Adipocyte (in vitro differentiated cells): ENCODE data around the gene SPATA31D1.

ENCODE experiments used
- DNase-seq: peaks from one replicate; pipeline ENCODE4 v3.0.0-alpha.2; 2015; ENCODE audit warnings: low read depth
- H3K27me3 ChIP-seq: replicated peaks from 2 replicates; pipeline ENCODE4 v1.7.0; 2013; ENCODE audit warnings: mild to moderate bottlenecking, low read length, moderate library complexity; ENCODE audit not compliant: control insufficient read depth, insufficient read depth
- H3K36me3 ChIP-seq: 2 replicates; pipeline ENCODE4 v1.7.0; 2013; ENCODE audit warnings: low read length, mild to moderate bottlenecking, moderate library complexity; ENCODE audit not compliant: control insufficient read depth, insufficient read depth, severe bottlenecking
- H3K4me1 ChIP-seq: 2 replicates; pipeline ENCODE4 v1.7.0; 2013; ENCODE audit warnings: mild to moderate bottlenecking, low read length, moderate library complexity; ENCODE audit not compliant: control insufficient read depth, insufficient read depth
- H3K4me3 ChIP-seq: 2 replicates; pipeline ENCODE4 v1.7.0; 2013; ENCODE audit warnings: mild to moderate bottlenecking, low read length, moderate library complexity
- H3K9ac ChIP-seq: 2 replicates; pipeline ENCODE4 v1.7.0; 2013; ENCODE audit warnings: mild to moderate bottlenecking, low read length, moderate library complexity
- H3K9me3 ChIP-seq: 2 replicates; pipeline ENCODE4 v1.7.0; 2013; ENCODE audit warnings: mild to moderate bottlenecking, low read length, moderate library complexity; ENCODE audit not compliant: control insufficient read depth

Gene SPATA31D1

DNA sequence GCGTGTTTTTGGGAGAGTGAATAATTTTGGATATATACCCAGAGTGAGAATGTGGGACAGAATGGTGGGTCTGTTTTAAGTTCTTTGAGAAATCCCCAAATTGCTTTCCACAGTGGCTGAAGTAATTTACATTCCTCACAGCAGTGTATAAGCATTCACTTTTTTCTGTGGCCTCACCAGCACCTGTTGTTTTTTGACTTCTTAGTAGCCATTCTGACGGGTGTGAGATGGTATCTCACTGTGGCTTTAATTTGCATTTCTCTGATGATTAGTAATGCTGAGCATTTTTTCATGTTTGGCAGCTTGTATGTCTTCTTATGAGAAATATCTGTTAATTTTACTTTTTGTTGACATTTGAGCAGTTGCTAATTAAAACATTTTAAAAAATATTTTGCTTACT is 9.4 kb upstream of the SPATA31D1 start:
- Histone ChIP-seq H3K36me3 (no peaks in the 10 kb centered on the region), H3K9me3 (no peaks in the 10 kb centered on the region), H3K9ac (no peak overlapping the region), H3K27me3 (no peaks in the 10 kb centered on the region), H3K4me3 (no peak overlapping the region), H3K4me1 (no peaks in the 10 kb centered on the region)
- DNase-seq = no peak

DNA sequence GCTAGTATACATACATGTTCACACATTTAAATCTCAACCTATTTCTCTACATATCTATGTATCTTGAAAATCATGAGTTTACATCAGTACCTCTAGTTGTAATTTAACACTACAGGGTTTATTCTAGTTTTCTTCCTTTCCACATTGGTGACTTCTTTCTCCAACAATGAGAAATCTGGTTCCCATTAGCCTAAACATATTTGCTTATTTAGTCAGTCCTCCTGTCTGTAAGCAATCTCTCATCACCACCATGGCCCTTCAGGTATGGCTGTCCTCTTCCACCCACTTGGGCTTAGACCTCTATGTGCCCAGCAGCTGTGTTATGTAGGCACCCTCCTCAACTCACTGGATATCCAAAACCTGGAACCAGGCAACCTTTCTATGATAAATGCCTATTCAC is 8.0 kb upstream of the SPATA31D1 start:
- Histone ChIP-seq H3K4me3 (no peak overlapping the region), H3K27me3 (no peaks in the 10 kb centered on the region), H3K36me3 (no peaks in the 10 kb centered on the region), H3K4me1 (no peaks in the 10 kb centered on the region), H3K9me3 (no peaks in the 10 kb centered on the region), H3K9ac (no peak overlapping the region)
- DNase-seq = peak; percentile 36

DNA sequence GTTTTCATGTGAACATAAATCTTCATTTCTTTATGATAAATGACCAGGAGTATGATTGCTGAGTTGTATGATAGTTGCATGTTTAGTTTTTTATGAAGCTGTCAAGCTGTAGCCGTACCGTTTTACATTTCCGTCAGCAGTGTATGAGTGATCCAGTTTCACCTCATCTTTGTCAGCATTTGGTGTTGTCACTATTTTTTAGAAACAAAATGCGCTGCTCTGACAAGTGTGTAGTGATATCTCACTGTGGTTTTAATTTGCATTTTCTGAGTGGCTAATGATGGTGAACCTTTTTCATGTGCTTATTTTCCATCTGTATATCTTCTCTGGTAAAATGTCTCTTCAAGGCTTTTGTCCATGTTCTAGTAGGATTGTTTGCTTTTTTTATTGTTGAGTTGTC is 6.7 kb upstream of the SPATA31D1 start:
- Histone ChIP-seq H3K36me3 (no peaks in the 10 kb centered on the region), H3K27me3 (no peaks in the 10 kb centered on the region), H3K4me1 (no peaks in the 10 kb centered on the region), H3K4me3 (no peak overlapping the region), H3K9ac (no peak overlapping the region), H3K9me3 (no peaks in the 10 kb centered on the region)
- DNase-seq = no peak

DNA sequence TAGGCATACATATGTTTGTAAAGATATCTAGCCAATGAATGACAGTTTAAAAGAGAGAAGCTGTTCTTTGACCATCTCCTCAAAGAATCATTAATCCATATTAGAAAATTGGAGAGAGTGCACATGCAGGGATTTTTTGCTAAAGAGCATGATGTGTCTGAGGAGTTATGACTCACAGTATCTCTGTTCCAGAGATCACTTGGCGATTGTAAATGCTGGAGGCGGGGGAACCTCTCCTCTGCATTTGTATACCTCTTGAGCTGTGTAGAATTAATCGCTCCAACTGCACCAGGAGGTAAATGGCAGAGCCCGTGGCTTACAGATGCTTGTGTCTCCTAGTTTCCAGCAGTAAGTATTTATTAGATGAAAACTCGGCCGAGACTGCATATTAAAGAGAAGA is 3.6 kb upstream of the SPATA31D1 start:
- no peak overlapping the region for H3K4me3 ChIP-seq
- no peaks in the 10 kb centered on the region for H3K27me3 ChIP-seq
- no peaks in the 10 kb centered on the region for H3K9me3 ChIP-seq
- no peak for DNase-seq
- no peaks in the 10 kb centered on the region for H3K4me1 ChIP-seq
- H3K36me3 ChIP-seq = no peaks in the 10 kb centered on the region
- H3K9ac ChIP-seq = no peak overlapping the region

DNA sequence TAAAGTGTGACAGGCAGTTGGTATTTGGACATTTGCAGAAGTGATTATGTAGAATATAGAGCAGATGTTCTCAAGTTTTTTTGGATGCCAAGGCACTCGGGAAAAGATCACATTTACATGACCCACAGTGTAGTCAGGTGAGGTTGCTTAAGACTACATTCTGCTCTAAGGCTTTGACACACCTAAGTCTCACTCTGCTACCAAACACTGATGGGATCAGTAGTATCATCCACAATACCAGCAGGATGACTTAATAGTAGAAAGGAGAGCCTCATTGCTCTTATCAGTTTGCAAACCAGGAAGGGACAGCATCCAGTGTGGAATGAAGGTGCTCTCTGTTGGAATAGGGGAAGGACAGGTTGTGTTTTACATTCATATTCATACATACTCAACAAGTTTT is 2.5 kb upstream of the SPATA31D1 start:
- DNase-seq = no peak
- Histone ChIP-seq H3K9me3 (no peaks in the 10 kb centered on the region), H3K4me1 (no peaks in the 10 kb centered on the region), H3K9ac (no peak overlapping the region), H3K36me3 (no peaks in the 10 kb centered on the region), H3K27me3 (no peaks in the 10 kb centered on the region), H3K4me3 (no peak overlapping the region)

DNA sequence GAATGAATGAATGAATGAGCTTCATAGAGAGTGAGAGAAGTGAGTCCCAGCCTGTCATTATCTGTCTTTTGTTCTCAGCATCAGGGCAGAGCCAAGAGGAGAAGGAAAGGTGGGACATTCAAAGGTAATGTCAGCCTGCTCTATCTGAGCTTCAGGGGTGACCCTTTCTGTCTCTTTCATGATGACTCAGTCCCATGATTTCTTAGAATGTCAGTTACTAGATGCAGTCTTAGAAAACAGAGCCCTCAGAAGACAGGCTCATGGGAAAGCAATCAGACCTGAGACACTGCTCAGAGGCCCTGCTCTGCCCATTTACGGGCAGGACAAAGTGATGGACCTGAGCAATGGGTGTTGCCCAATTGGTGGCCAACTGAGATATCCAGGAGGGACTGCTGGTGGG is 1.1 kb downstream of the SPATA31D1 start:
- H3K9ac ChIP-seq = no peak overlapping the region
- H3K4me3 ChIP-seq = no peak overlapping the region
- H3K9me3 ChIP-seq = no peaks in the 10 kb centered on the region
- no peaks in the 10 kb centered on the region for H3K4me1 ChIP-seq
- no peak for DNase-seq
- peaks cover 7% of the 10 kb centered on the region for H3K27me3 ChIP-seq
- no peaks in the 10 kb centered on the region for H3K36me3 ChIP-seq

DNA sequence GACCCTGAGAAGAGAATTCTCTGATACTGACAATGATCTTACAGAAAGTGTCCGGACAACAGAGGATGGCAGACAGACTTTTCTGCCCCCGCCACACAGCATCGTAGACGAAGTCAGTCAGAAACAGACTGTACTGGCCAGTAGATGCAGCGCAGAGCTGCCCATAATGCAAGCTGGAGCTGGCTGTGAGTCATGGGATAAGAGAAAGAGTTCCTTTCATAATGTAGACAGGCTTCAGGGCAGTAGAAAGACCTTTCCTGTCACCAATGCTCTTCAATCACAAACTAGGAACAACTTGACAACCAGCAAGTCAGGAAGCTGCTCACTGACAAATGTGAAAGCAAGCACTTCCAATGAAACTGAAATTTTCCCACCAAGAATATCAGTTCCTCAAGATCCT is 5.1 kb downstream of the SPATA31D1 start:
- H3K4me1 ChIP-seq = no peaks in the 10 kb centered on the region
- H3K9me3 ChIP-seq = no peaks in the 10 kb centered on the region
- DNase-seq = no peak
- H3K36me3 ChIP-seq = no peaks in the 10 kb centered on the region
- H3K27me3 ChIP-seq = peaks cover 7% of the 10 kb centered on the region
- no peak overlapping the region for H3K9ac ChIP-seq
- H3K4me3 ChIP-seq = no peak overlapping the region

DNA sequence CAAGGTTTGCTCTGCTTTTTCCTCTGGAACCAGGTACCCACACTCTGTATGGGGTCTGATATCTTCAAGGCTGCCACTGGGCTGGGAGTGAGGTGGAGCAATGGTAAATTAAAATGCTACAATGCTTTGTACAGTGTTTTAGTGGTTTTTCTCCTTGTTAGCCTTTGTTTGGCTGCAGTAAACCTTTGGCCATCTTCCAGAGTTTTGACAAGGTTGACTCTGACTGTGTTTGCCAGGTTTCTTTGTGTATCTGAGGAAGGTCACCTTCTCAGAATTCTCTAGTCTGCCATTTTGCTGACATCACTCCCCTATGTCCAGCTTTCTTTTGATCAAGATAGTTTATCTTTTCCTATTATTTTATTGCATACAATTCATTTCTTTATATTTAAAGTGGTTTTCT is 11.2 kb downstream of the SPATA31D1 start:
- H3K9ac ChIP-seq = no peak overlapping the region
- H3K27me3 ChIP-seq = no peaks in the 10 kb centered on the region
- DNase-seq = no peak
- no peaks in the 10 kb centered on the region for H3K4me1 ChIP-seq
- no peaks in the 10 kb centered on the region for H3K9me3 ChIP-seq
- no peaks in the 10 kb centered on the region for H3K36me3 ChIP-seq
- H3K4me3 ChIP-seq = no peak overlapping the region

DNA sequence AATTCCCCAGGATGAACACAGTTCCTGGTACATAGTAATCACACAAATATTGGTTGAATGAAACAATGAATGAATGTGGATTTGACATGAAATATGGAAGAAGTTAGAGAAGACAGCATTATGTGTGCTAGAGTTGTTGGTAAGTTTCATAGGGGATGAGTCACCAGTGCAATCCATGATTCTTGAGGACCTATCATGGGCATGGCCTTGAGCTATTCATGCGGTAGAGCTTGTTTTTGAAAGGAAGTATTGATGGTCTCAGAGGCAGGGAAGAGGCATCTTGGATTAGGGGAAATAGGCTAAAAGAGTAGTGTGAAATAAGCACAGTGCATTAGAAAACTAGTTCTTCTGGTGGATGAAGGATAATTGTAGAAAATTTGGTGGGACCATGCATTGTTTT is 22.1 kb downstream of the SPATA31D1 start:
- H3K4me3 ChIP-seq = no peak overlapping the region
- H3K36me3 ChIP-seq = no peaks in the 10 kb centered on the region
- no peaks in the 10 kb centered on the region for H3K27me3 ChIP-seq
- H3K9ac ChIP-seq = no peak overlapping the region
- H3K4me1 ChIP-seq = no peaks in the 10 kb centered on the region
- no peaks in the 10 kb centered on the region for H3K9me3 ChIP-seq
- no peak for DNase-seq

DNA sequence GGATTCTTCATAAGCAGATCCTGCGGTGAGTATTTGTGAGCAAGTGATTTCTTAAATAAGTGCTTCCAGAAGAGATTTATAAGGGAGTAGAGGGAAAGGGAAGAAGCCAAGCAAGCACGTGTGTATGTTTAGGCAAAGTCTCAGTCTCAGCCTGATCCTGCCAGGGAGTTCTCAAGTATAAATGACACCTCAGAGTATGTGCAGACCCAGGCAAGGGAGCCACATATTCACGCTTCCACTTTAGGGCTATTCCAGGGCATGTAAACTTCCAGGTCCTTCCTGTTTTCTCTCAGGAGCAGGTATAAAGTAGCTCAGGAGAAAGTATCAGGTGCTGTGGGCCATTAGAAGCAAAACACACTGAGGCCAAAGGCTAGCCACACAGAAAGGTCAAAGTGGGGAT is 22.6 kb downstream of the SPATA31D1 start:
- Histone ChIP-seq H3K4me3 (no peak overlapping the region), H3K9ac (no peak overlapping the region), H3K36me3 (no peaks in the 10 kb centered on the region), H3K4me1 (no peaks in the 10 kb centered on the region), H3K27me3 (no peaks in the 10 kb centered on the region), H3K9me3 (no peaks in the 10 kb centered on the region)
- no peak for DNase-seq

DNA sequence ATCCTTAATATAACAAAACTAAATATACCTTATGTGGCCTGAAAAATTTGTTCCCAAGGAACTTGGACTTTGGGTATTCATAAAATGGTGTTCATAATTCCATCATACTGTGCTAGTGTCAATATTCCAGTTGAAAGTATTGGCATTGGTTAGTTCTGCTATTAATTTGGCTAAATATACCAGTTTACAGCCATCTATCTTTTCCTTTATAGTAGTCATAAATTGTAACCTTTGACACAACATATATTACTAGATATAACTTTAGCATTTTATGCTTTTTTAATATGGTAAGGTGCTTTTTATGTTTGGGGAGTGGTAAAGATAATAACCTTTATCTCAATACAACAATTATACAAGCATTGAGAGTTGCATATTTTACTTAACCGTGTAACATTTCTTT is 23.7 kb downstream of the SPATA31D1 start:
- Histone ChIP-seq H3K27me3 (no peaks in the 10 kb centered on the region), H3K4me3 (no peak overlapping the region), H3K9me3 (no peaks in the 10 kb centered on the region), H3K36me3 (no peaks in the 10 kb centered on the region), H3K4me1 (no peaks in the 10 kb centered on the region), H3K9ac (no peak overlapping the region)
- DNase-seq = no peak

DNA sequence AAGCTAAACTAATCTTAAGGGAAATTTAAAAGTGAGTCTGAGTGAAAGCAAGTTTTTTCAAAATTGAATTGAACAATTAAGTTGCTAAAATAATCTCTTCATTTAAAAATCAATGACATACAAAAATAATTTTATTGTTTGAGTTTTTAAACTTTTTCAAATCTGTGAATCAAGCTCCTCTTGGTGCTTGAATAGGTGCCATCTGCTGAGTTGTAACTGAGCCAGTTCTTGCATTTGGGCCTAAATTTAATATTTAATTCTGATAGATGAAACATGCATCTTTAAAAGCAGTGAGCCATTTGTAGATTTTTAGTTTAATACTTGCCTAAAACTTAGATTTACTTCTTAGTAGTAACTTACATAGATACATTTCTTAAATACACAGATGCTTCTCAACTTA is 31.8 kb downstream of the SPATA31D1 start:
- H3K4me3 ChIP-seq = no peak overlapping the region
- no peak for DNase-seq
- H3K9me3 ChIP-seq = no peaks in the 10 kb centered on the region
- H3K4me1 ChIP-seq = peaks cover 26% of the 10 kb centered on the region
- no peak overlapping the region for H3K9ac ChIP-seq
- no peaks in the 10 kb centered on the region for H3K27me3 ChIP-seq
- no peaks in the 10 kb centered on the region for H3K36me3 ChIP-seq
